GM19463 (cell line): ENCODE results near the gene TAX1BP1.
A peak's percentile ranks its signal among the peaks of the same experiment; 100 is the strongest.

Experiments used
- ATAC-seq: cut with Tn5 transposase; IDR thresholded peaks from one replicate; pipeline ENCODE4 v1.9.1; 2021; ENCODE audit warnings: mild to moderate bottlenecking, moderate library complexity; ENCODE audit not compliant: unreplicated experiment

TAX1BP1 gene

GRCh38 chr7:27739909-27740448 is at the start of gene TAX1BP1:
TSS of gene TAX1BP1 (plus strand) at chr7:27740162. CDS start at chr7:27748525, 8,363 bp downstream.
- ATAC-seq = peak; percentile 96

- no peak for ATAC-seq
These were observed 49.3 kb upstream of the TAX1BP1 start for GRCh38 chr7:27690649-27691048.

- no peak for ATAC-seq
These were observed 46.2 kb upstream of the TAX1BP1 start for GRCh38 chr7:27693794-27694193.

- no peak for ATAC-seq
These were observed 44.9 kb upstream of the TAX1BP1 start for GRCh38 chr7:27695096-27695495.

GRCh38 chr7:27697861-27698430 is 42.0 kb upstream of the TAX1BP1 start:
- ATAC-seq = peak; percentile 88

GRCh38 chr7:27699751-27700150 is 40.2 kb upstream of the TAX1BP1 start:
- ATAC-seq = no peak

- no peak for ATAC-seq
These were observed 39.5 kb upstream of the TAX1BP1 start for GRCh38 chr7:27700501-27700900.

- no peak for ATAC-seq
These were observed 36.8 kb upstream of the TAX1BP1 start for GRCh38 chr7:27703181-27703580.

GRCh38 chr7:27704422-27705199 is 35.4 kb upstream of the TAX1BP1 start:
- no peak for ATAC-seq

GRCh38 chr7:27705200-27705594 is 34.8 kb upstream of the TAX1BP1 start:
- no peak for ATAC-seq

GRCh38 chr7:27708485-27708884 is 31.5 kb upstream of the TAX1BP1 start:
- ATAC-seq = no peak

- no peak for ATAC-seq
These were observed 30.6 kb upstream of the TAX1BP1 start for GRCh38 chr7:27709137-27710075.

GRCh38 chr7:27712217-27712616 is 27.7 kb upstream of the TAX1BP1 start:
- ATAC-seq = no peak

- no peak for ATAC-seq
These were observed 25.0 kb upstream of the TAX1BP1 start for GRCh38 chr7:27714831-27715444.

- no peak for ATAC-seq
These were observed 16.9 kb upstream of the TAX1BP1 start for GRCh38 chr7:27723085-27723484.

- no peak for ATAC-seq
These were observed 12.9 kb upstream of the TAX1BP1 start for GRCh38 chr7:27727058-27727457.

- no peak for ATAC-seq
These were observed 9.8 kb upstream of the TAX1BP1 start for GRCh38 chr7:27730112-27730511.

- no peak for ATAC-seq
These were observed 5.4 kb upstream of the TAX1BP1 start for GRCh38 chr7:27734583-27734982.

- ATAC-seq = no peak
These were observed 4.8 kb upstream of the TAX1BP1 start for GRCh38 chr7:27735165-27735564.

GRCh38 chr7:27735831-27736230 is 4.1 kb upstream of the TAX1BP1 start:
- ATAC-seq = no peak

- ATAC-seq = no peak
These were observed 2.8 kb upstream of the TAX1BP1 start for GRCh38 chr7:27737178-27737577.
